Measurements from ENCODE around the gene CDKL1.

Gene CDKL1

DNA sequence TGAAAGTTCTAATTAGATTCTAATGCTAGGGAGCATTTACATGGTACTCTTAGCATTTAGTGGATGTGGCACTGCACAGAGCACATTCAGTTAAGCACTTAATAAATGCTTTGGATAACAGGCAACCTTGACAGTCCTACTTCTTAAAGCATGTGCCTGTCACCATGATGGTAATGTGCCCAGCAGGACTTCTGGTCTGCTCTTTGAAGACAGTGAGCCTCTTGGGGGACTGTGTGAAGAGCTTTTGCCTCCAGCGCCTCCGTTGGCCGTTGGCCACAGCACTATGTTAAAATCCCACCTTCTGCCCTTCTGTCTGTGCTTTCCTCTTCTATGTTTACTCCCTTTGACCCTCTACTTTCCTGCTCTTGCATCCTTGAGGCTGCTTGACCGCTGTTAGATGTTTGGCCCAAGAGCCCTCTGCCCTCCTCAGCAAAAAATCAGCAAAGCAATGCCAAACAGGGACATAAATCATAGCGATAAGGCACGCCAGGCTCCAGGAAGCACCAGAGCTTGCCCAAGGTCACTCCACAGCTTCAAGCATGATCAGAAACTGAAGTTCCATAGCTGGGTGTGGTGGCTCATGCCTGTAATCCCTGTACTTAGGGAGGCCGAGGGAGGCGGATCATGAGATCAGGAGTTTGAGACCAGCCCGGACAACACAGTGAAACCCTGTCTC lies 8.3 kb downstream of the CDKL1 start:
- H3K9ac ChIP-seq (ENCODE audit: low read length): no peak overlapping the region
- H2BK120ac ChIP-seq (ENCODE audit: low read depth, low read length): no peak overlapping the region
- no peak overlapping the region for H2BK5ac ChIP-seq (ENCODE audit: low read depth, low read length, poor library complexity, severe bottlenecking)
- no peak overlapping the region for H3K4me3 ChIP-seq (ENCODE audit: insufficient read depth in 1 of 2, low read depth in 1 of 2, low read length in 2 of 2)
- H2BK15ac ChIP-seq (ENCODE audit: low read depth, poor library complexity, severe bottlenecking): no peak overlapping the region
- H3K18ac ChIP-seq (ENCODE audit: low read depth in 1 of 2, low read length in 2 of 2): peak overlapping the region in 1 of 2 experiments; percentile 19
- H3K27me3 ChIP-seq (ENCODE audit: control insufficient read depth in 1 of 2, insufficient read depth in 1 of 2, low read length in 2 of 2): no peaks in the 10 kb centered on the region
- H4K91ac ChIP-seq (ENCODE audit: low read length): no peak overlapping the region
- H3K27ac ChIP-seq (ENCODE audit: low read length, poor library complexity, severe bottlenecking): no peak overlapping the region
- H4K8ac ChIP-seq (ENCODE audit: low read length): no peak overlapping the region
- no peak overlapping the region for H3K23ac ChIP-seq (ENCODE audit: low read length in 2 of 2)
- H3K14ac ChIP-seq (ENCODE audit: low read length in 2 of 2): no peak overlapping the region
- WGBS: 36% methylated on average over 9 of the region's 9 CpGs
- peaks cover 0 to 2% of the 10 kb centered on the region in 2 experiments for H3K36me3 ChIP-seq (ENCODE audit: control insufficient read depth in 1 of 2, insufficient read depth in 2 of 2, low read depth in 1 of 2, low read length in 2 of 2)
- DNase-seq: peak; percentile 56
- H3K4me1 ChIP-seq (ENCODE audit: control insufficient read depth, insufficient read depth, low read depth, low read length): peaks cover 12% of the 10 kb centered on the region
- H3K4ac ChIP-seq (ENCODE audit: low read depth in 1 of 2, low read length in 2 of 2): no peak overlapping the region
- H3K79me1 ChIP-seq (replicated peaks; ENCODE audit: low read length, poor library complexity, severe bottlenecking): peaks cover 2% of the 10 kb centered on the region
- H2AK5ac ChIP-seq (ENCODE audit: low read length, severe bottlenecking): peak overlapping the region; percentile 5
- no peaks in the 10 kb centered on the region for H3K9me3 ChIP-seq (ENCODE audit: control insufficient read depth, low read length)
- peak overlapping the region in 1 of 2 experiments; percentile 29 for H2BK12ac ChIP-seq (ENCODE audit: low read length in 2 of 2)
- no peak overlapping the region for H2AFZ ChIP-seq (ENCODE audit: low read depth, low read length)
- no peak overlapping the region for H3K4me2 ChIP-seq (ENCODE audit: low read length, poor library complexity, severe bottlenecking)

DNA sequence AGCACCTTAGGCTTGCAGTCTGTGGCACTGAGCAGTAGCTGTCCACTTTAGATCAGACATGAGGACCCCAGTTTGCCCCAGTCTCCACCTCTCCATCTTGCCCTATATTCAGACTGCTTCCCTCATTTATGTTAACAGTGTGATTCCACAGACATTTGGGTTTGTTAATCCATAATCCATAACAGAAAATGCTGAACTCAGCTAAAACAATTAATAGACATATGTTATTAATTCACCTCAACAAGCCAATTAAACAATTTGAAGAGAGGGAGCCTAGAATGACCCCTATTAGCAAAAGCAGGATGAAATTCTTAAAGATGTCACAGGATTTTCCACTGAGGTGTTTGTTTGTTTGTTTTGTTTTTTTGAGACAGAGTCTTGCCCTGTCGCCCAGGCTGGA lies 9.1 kb downstream of the CDKL1 start:
- Histone ChIP-seq H3K14ac (ENCODE audit: low read length in 2 of 2) (no peak overlapping the region), H4K91ac (ENCODE audit: low read length) (no peak overlapping the region), H2BK12ac (ENCODE audit: low read length in 2 of 2) (no peak overlapping the region), H2BK15ac (ENCODE audit: low read depth, poor library complexity, severe bottlenecking) (no peak overlapping the region), H3K27ac (ENCODE audit: low read length, poor library complexity, severe bottlenecking) (no peak overlapping the region), H3K36me3 (ENCODE audit: control insufficient read depth in 1 of 2, insufficient read depth in 2 of 2, low read depth in 1 of 2, low read length in 2 of 2) (no peaks in the 10 kb centered on the region), H2BK120ac (ENCODE audit: low read depth, low read length) (no peak overlapping the region), H3K18ac (ENCODE audit: low read depth in 1 of 2, low read length in 2 of 2) (no peak overlapping the region), H3K27me3 (ENCODE audit: control insufficient read depth in 1 of 2, insufficient read depth in 1 of 2, low read length in 2 of 2) (no peaks in the 10 kb centered on the region), H3K9ac (ENCODE audit: low read length) (no peak overlapping the region), H3K4me3 (ENCODE audit: insufficient read depth in 1 of 2, low read depth in 1 of 2, low read length in 2 of 2) (no peak overlapping the region), H3K4me1 (ENCODE audit: control insufficient read depth, insufficient read depth, low read depth, low read length) (peaks cover 12% of the 10 kb centered on the region), H3K23ac (ENCODE audit: low read length in 2 of 2) (no peak overlapping the region), H2BK5ac (ENCODE audit: low read depth, low read length, poor library complexity, severe bottlenecking) (no peak overlapping the region), H3K79me1 (replicated peaks; ENCODE audit: low read length, poor library complexity, severe bottlenecking) (peaks cover 2% of the 10 kb centered on the region), H3K4ac (ENCODE audit: low read depth in 1 of 2, low read length in 2 of 2) (no peak overlapping the region), H3K9me3 (ENCODE audit: control insufficient read depth, low read length) (no peaks in the 10 kb centered on the region), H2AK5ac (ENCODE audit: low read length, severe bottlenecking) (peak overlapping the region; percentile 84), H2AFZ (ENCODE audit: low read depth, low read length) (no peak overlapping the region), H3K4me2 (ENCODE audit: low read length, poor library complexity, severe bottlenecking) (no peak overlapping the region), H4K8ac (ENCODE audit: low read length) (no peak overlapping the region)
- 100% methylated on average over 1 of the region's 1 CpG for WGBS
- no peak for DNase-seq

DNA sequence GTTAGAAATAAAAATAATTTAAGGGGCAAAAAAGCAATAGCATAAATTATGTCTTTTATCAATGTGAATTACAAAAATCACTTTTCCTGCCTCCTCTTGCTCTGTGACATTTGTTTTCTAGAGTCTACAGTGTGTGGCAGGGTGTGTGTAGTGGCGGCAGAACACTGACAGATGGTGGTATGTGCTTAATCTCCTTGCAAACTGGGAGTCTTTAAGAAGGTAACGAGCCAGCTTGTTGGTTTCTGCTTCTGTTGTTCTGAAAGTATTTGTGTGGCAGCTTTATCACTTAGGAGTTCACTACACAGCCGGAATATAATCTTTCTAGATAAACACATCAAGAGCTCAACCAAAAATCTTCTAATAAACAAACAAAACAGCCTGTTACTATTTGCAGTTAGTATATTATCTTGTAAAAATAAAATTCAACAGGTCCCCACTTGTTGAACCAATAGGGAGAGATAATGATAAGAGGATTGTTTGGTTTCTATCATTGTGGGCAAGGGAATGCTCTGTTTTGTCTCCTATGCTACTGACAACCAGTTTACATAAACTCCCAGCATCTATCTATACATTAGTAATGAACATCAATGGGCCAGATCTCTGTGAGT lies 13.0 kb downstream of the CDKL1 start:
- Histone ChIP-seq H3K23ac (ENCODE audit: low read length in 2 of 2) (no peak overlapping the region), H3K9me3 (ENCODE audit: control insufficient read depth, low read length) (no peaks in the 10 kb centered on the region), H3K14ac (ENCODE audit: low read length in 2 of 2) (no peak overlapping the region), H3K9ac (ENCODE audit: low read length) (no peak overlapping the region), H2BK12ac (ENCODE audit: low read length in 2 of 2) (no peak overlapping the region), H2AFZ (ENCODE audit: low read depth, low read length) (no peak overlapping the region), H3K4me3 (ENCODE audit: insufficient read depth in 1 of 2, low read depth in 1 of 2, low read length in 2 of 2) (no peak overlapping the region), H3K18ac (ENCODE audit: low read depth in 1 of 2, low read length in 2 of 2) (no peak overlapping the region), H3K4me1 (ENCODE audit: control insufficient read depth, insufficient read depth, low read depth, low read length) (peaks cover 10% of the 10 kb centered on the region), H2BK5ac (ENCODE audit: low read depth, low read length, poor library complexity, severe bottlenecking) (no peak overlapping the region), H2BK120ac (ENCODE audit: low read depth, low read length) (no peak overlapping the region), H3K4ac (ENCODE audit: low read depth in 1 of 2, low read length in 2 of 2) (no peak overlapping the region), H3K79me1 (replicated peaks; ENCODE audit: low read length, poor library complexity, severe bottlenecking) (peaks cover 4% of the 10 kb centered on the region), H2BK15ac (ENCODE audit: low read depth, poor library complexity, severe bottlenecking) (no peak overlapping the region), H4K8ac (ENCODE audit: low read length) (no peak overlapping the region), H3K27me3 (ENCODE audit: control insufficient read depth in 1 of 2, insufficient read depth in 1 of 2, low read length in 2 of 2) (no peaks in the 10 kb centered on the region), H2AK5ac (ENCODE audit: low read length, severe bottlenecking) (no peak overlapping the region), H3K4me2 (ENCODE audit: low read length, poor library complexity, severe bottlenecking) (no peak overlapping the region), H4K91ac (ENCODE audit: low read length) (no peak overlapping the region), H3K36me3 (ENCODE audit: control insufficient read depth in 1 of 2, insufficient read depth in 2 of 2, low read depth in 1 of 2, low read length in 2 of 2) (peaks cover under 1 to 3% of the 10 kb centered on the region in 2 experiments), H3K27ac (ENCODE audit: low read length, poor library complexity, severe bottlenecking) (no peak overlapping the region)
- 11% methylated on average over 1 of the region's 3 CpGs for whole genome bisulfite sequencing
- DNase-seq: peak; percentile 49

DNA sequence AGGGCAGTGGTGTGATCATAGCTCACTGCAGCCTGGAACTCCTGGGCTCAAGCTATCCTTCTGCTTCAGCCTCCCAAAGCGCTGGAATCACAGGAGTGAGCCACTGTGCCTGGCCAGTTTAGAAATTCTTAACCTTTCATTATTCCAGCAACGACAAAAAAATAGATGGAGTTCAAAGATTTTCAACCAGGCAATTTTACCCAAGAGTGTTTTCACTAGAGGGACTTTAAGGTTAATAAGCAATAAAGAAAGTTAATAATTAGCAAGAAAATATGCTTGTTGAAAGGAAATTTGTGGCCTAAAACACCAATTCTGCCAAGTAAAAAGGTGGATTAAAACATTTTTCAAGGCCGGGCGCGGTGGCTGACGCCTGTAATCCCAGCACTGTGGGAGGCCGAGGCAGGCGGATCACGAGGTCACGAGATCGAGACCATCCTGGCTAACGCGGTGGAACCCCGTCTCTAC lies 14.8 kb downstream of the CDKL1 start:
- H3K4me2 ChIP-seq (ENCODE audit: low read length, poor library complexity, severe bottlenecking): no peak overlapping the region
- H3K36me3 ChIP-seq (ENCODE audit: control insufficient read depth in 1 of 2, insufficient read depth in 2 of 2, low read depth in 1 of 2, low read length in 2 of 2): peaks cover 3 to 10% of the 10 kb centered on the region in 2 experiments
- no peak overlapping the region for H3K18ac ChIP-seq (ENCODE audit: low read depth in 1 of 2, low read length in 2 of 2)
- no peak overlapping the region for H3K4ac ChIP-seq (ENCODE audit: low read depth in 1 of 2, low read length in 2 of 2)
- no peaks in the 10 kb centered on the region for H3K27me3 ChIP-seq (ENCODE audit: control insufficient read depth in 1 of 2, insufficient read depth in 1 of 2, low read length in 2 of 2)
- no peak overlapping the region for H4K91ac ChIP-seq (ENCODE audit: low read length)
- H3K9me3 ChIP-seq (ENCODE audit: control insufficient read depth, low read length): no peaks in the 10 kb centered on the region
- H3K14ac ChIP-seq (ENCODE audit: low read length in 2 of 2): no peak overlapping the region
- no peak overlapping the region for H2BK5ac ChIP-seq (ENCODE audit: low read depth, low read length, poor library complexity, severe bottlenecking)
- peaks cover 6% of the 10 kb centered on the region for H3K4me1 ChIP-seq (ENCODE audit: control insufficient read depth, insufficient read depth, low read depth, low read length)
- H2BK15ac ChIP-seq (ENCODE audit: low read depth, poor library complexity, severe bottlenecking): no peak overlapping the region
- H3K27ac ChIP-seq (ENCODE audit: low read length, poor library complexity, severe bottlenecking): peak overlapping the region; percentile 75
- no peak overlapping the region for H2BK12ac ChIP-seq (ENCODE audit: low read length in 2 of 2)
- H3K4me3 ChIP-seq (ENCODE audit: insufficient read depth in 1 of 2, low read depth in 1 of 2, low read length in 2 of 2): no peak overlapping the region
- H4K8ac ChIP-seq (ENCODE audit: low read length): no peak overlapping the region
- H3K79me1 ChIP-seq (replicated peaks; ENCODE audit: low read length, poor library complexity, severe bottlenecking): peaks cover 2% of the 10 kb centered on the region
- H3K9ac ChIP-seq (ENCODE audit: low read length): no peak overlapping the region
- no peak for DNase-seq
- H3K23ac ChIP-seq (ENCODE audit: low read length in 2 of 2): no peak overlapping the region
- WGBS: 89% methylated on average over 13 of the region's 14 CpGs
- H2AFZ ChIP-seq (ENCODE audit: low read depth, low read length): no peak overlapping the region
- no peak overlapping the region for H2BK120ac ChIP-seq (ENCODE audit: low read depth, low read length)
- H2AK5ac ChIP-seq (ENCODE audit: low read length, severe bottlenecking): no peak overlapping the region
